Diencephalon (tissue), 1 donor: ENCODE results near the gene PDE3A. TPM values are rescaled to one million over a fixed set of nuclear protein-coding genes. Genes with fewer than 3 reads are reported as not detected.

Experiments used
- total RNA-seq: library from RNA; depleted of rRNA; stranded (reverse); fragments of >200 nt; gene quantifications from one replicate; pipeline ENCODE4 v1.2.3, GENCODE V29; 2014

The PDE3A gene
- 15.5 TPM for total RNA-seq

DNA sequence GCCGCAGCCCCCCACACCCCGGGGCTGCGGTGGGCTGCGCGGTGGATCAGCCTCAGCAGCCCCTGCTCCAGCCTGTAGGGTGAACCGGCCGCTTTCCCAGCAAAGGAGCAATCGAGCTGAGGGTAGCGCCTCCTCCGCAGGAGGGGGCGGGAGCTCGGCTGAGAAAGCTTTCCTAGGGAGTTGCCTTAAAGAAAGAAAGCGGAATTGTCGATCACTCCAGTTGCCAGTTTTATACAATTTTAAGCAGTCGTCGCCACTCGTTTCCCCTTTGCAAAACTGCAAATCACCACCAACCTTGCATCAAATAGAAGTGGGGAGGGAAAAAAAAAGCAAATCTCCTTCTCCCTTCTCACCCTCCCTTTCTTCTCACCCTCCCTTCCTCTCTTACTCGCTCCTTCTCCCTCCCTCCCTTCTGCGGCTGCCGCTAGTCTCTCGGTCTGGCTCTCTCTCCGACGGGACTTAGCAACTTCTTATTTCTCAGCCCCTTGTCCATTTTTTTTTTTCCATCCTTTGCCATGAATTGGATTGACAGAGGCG is at the start of gene PDE3A:
TSS of gene PDE3A (plus strand) at position 424 of the 537 bp plus-strand sequence. CDS start 748 bp downstream, outside the sequence.

DNA sequence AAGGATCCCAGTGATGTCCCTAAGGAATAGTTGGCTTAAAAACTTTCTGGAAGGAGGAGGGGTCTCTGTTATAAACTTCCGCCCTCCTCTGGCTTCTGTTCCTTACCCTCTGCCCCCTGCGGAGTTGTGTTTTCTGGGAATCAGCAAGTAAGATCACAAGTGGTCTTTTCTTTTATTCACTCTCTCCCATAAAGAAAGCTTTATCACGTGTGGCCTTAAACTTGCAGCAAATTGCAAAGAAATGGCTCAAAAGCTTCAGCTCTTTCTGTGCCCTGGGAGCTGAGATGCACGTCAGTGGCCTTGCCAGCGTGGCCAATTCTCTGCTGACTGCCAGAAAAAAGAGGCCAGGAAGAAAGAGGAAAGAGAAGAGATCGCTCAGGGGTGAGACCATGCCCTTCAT is 326.9 kb downstream of the PDE3A start, which contains the start of gene SLCO1C1:
TSS of gene SLCO1C1 (plus strand) at position 101 of the 400 bp plus-strand sequence. CDS start 4,245 bp downstream, outside the sequence.

